Small intestine (tissue), 7 donors: ENCODE data around the gene GSTCD. TPM values are rescaled to one million over a fixed set of nuclear protein-coding genes. Genes with fewer than 3 reads are reported as not detected.
"Not testable (repeated sequence)": the region's sequence is repeated elsewhere in the genome, so short reads cannot be mapped to it uniquely, and the experiment has no call there.

ENCODE experiments used
- DNase-seq, 2 donors: peaks; one replicate each; pipeline versions ENCODE4 v3.0.0 to v3.0.0-alpha.2; 2013
- FAIRE-seq: peaks from 2 replicates; lab custom pipeline; 2012; peaks lifted over from hg19 to GRCh38; lab: Jason Lieb, UNC
- H3K27ac ChIP-seq, 3 donors: one replicate each; pipeline ENCODE4 v1.5.1; 2013; ENCODE audit warnings: low read length in 2 of 3, mild to moderate bottlenecking in 2 of 3, control low read depth in 1 of 3, inconsistent platforms in 1 of 3, low read depth in 1 of 3, moderate library complexity in 1 of 3
- H3K27me3 ChIP-seq, 3 donors: one replicate each; pipeline ENCODE4 v1.6.1; 2013; ENCODE audit warnings: low read length in 3 of 3, inconsistent platforms in 1 of 3; ENCODE audit not compliant: control insufficient read depth in 3 of 3, insufficient read depth in 3 of 3
- H3K36me3 ChIP-seq, 3 donors: one replicate each; pipeline ENCODE4 v1.6.1; 2013; ENCODE audit warnings: low read length in 3 of 3, inconsistent platforms in 1 of 3, low read depth in 1 of 3, mild to moderate bottlenecking in 1 of 3, moderate library complexity in 1 of 3; ENCODE audit not compliant: control insufficient read depth in 3 of 3, insufficient read depth in 2 of 3
- H3K4me1 ChIP-seq, 3 donors: one replicate each; pipeline ENCODE4 v1.6.1; 2013; ENCODE audit warnings: low read length in 2 of 3, inconsistent platforms in 1 of 3, low read depth in 1 of 3, mild to moderate bottlenecking in 1 of 3, moderate library complexity in 1 of 3; ENCODE audit not compliant: control insufficient read depth in 3 of 3, insufficient read depth in 2 of 3
- H3K4me3 ChIP-seq, 3 donors: one replicate each; pipeline ENCODE4 v1.5.1; 2013; ENCODE audit warnings: low read length in 3 of 3, control low read depth in 1 of 3, inconsistent platforms in 1 of 3, low read depth in 1 of 3, mild to moderate bottlenecking in 1 of 3, moderate library complexity in 1 of 3
- H3K9me3 ChIP-seq, 2 donors: one replicate each; pipeline ENCODE4 v1.6.1; 2013; ENCODE audit warnings: low read depth in 1 of 2, low read length in 1 of 2; ENCODE audit not compliant: control insufficient read depth in 2 of 2, insufficient read depth in 1 of 2
- WGBS, 3 donors: extraction: QIAGEN DNeasy Blood & Tissue Kit; methylation state at CpG; one replicate each; pipeline ENCODE4 v1.1.7; 2013; 5-methylcytosine and 5-hydroxymethylcytosine counted together
- polyA plus RNA-seq, 4 donors: library from polyadenylated mRNA; stranded (reverse) in 3 of 4; unstranded in 1 of 4; fragments of 200-250 nt in 3 of 4; fragments of 120-200 nt in 1 of 4; gene quantifications; one replicate each; pipeline versions ENCODE4 v1.2.1 to v1.2.3, GENCODE V29; 2013
- donor health status: healthy with polysubstance abuse.
- donor health status: control.
- donor health status: control.
- donor health status: Bipolar disorder and iron deficiency.
- donor health status: healthy.

Gene GSTCD
- polyA plus RNA-seq, 4 donors: 1.4 to 8.7 (median 3.3) TPM

- H3K27me3 ChIP-seq: peaks cover 0 to 1% (median 0%) of the 10 kb centered on the region in 3 donors
- peaks cover 0 to 4% (median 0%) of the 10 kb centered on the region in 3 donors for H3K4me1 ChIP-seq
- no peak for FAIRE-seq
- DNase-seq: no peak
- no peak overlapping the region for H3K4me3 ChIP-seq
- WGBS, 3 donors: 62 to 71% (median 69%) methylated on average over 1 of the region's 1 CpG
- no peaks in the 10 kb centered on the region for H3K9me3 ChIP-seq
- peaks cover 0 to 2% (median 0%) of the 10 kb centered on the region in 3 donors for H3K36me3 ChIP-seq
- no peak overlapping the region for H3K27ac ChIP-seq
Measured at GRCh38 chr4:105674011-105674410, 34.6 kb upstream of the GSTCD start.

GRCh38 chr4:105677709-105678108 is 30.9 kb upstream of the GSTCD start:
- Histone ChIP-seq H3K36me3 (peaks cover 2% of the 10 kb centered on the region in 3 donors), H3K27ac (peak overlapping the region in 1 of 3 donors; percentile 47), H3K9me3 (no peaks in the 10 kb centered on the region), H3K4me1 (peaks cover 0 to 4% (median 0%) of the 10 kb centered on the region in 3 donors), H3K4me3 (no peak overlapping the region), H3K27me3 (no peaks in the 10 kb centered on the region)
- FAIRE-seq (no peak), DNase-seq (peak in 1 of 2 donors; percentile 59)
- WGBS, 3 donors: 46 to 73% (median 61%) methylated on average over 2 of the region's 2 CpGs

DNA sequence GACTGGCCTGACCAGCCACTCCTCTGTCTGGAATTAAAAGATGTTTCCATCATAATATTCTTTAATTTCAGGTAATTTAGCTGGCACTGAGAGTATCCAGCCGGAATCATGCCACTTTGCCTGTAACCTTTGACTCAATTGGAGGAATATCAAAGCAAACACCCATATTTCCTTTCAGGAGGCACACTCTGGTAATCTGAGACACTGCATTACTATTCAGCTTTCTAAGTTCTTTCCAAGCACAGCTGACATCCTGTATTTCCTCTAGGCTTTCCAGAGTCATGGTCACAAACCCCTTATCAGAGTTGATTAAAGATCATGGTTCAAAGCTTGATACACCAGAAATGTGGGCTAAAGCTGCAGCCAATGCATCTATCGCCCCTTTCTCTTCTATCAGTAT is 29.4 kb upstream of the GSTCD start:
- no peaks in the 10 kb centered on the region for H3K9me3 ChIP-seq
- FAIRE-seq (no peak), DNase-seq (peak in 1 of 2 donors; percentile 9)
- WGBS, 3 donors: 29 to 69% (median 58%) methylated on average over 2 of the region's 2 CpGs
- no peaks in the 10 kb centered on the region for H3K27me3 ChIP-seq
- no peak overlapping the region for H3K27ac ChIP-seq
- peaks cover 0 to 4% (median 0%) of the 10 kb centered on the region in 3 donors for H3K4me1 ChIP-seq
- no peak overlapping the region for H3K4me3 ChIP-seq
- H3K36me3 ChIP-seq: peaks cover 2 to 5% (median 2%) of the 10 kb centered on the region in 3 donors

GRCh38 chr4:105683038-105683437 is 25.5 kb upstream of the GSTCD start:
- no peaks in the 10 kb centered on the region for H3K9me3 ChIP-seq
- peaks cover 6 to 8% (median 6%) of the 10 kb centered on the region in 3 donors for H3K36me3 ChIP-seq
- DNase-seq (no peak), FAIRE-seq (no peak)
- no peaks in the 10 kb centered on the region for H3K4me1 ChIP-seq
- no peak overlapping the region for H3K27ac ChIP-seq
- H3K27me3 ChIP-seq: no peaks in the 10 kb centered on the region
- no peak overlapping the region for H3K4me3 ChIP-seq
- WGBS, 3 donors: 42 to 57% (median 53%) methylated on average over 4 of the region's 4 CpGs

GRCh38 chr4:105686571-105686970 is 22.0 kb upstream of the GSTCD start:
- no peak for DNase-seq
- no peaks in the 10 kb centered on the region for H3K27me3 ChIP-seq
- H3K9me3 ChIP-seq: no peaks in the 10 kb centered on the region
- H3K4me1 ChIP-seq: no peaks in the 10 kb centered on the region
- H3K4me3 ChIP-seq: no peak overlapping the region
- H3K27ac ChIP-seq: no peak overlapping the region
- H3K36me3 ChIP-seq: peaks cover 6 to 12% (median 9%) of the 10 kb centered on the region in 3 donors
- FAIRE-seq: no peak
- WGBS, 3 donors: 84 to 93% (median 91%) methylated on average over 2 of the region's 2 CpGs

- DNase-seq, H3K4me1 ChIP-seq, FAIRE-seq, H3K9me3 ChIP-seq, H3K27ac ChIP-seq, H3K27me3 ChIP-seq, H3K4me3 ChIP-seq: not testable (repeated sequence)
- 94 to 97% (median 97%) methylated on average over 5 of the region's 5 CpGs for WGBS, 3 donors
- peaks cover 0 to 22% (median 7%) of the 10 kb centered on the region in 3 donors for H3K36me3 ChIP-seq
Measured at GRCh38 chr4:105694812-105695211, 13.8 kb upstream of the GSTCD start.

DNA sequence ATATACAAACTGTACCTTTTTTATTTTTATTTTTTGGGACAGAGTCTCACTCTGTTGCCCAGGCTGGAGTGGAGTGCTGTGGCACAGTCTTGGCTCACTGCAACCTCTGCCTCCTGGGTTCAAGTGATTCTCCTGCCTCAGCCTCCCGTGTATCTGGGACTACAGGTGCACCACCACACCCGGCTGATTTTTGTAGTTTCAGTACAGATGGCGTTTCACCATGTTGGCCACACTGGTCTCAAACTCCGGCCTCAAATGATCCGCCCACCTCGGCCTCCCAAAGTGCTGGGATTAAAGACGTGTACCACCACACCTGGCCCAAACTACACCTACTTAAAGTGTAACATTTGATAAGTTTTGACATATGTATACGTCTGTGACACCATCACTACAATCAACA is 12.8 kb upstream of the GSTCD start:
- H3K27me3 ChIP-seq, FAIRE-seq, H3K4me1 ChIP-seq, DNase-seq, H3K9me3 ChIP-seq, H3K4me3 ChIP-seq, H3K27ac ChIP-seq: not testable (repeated sequence)
- 90 to 97% (median 90%) methylated on average over 8 of the region's 8 CpGs for WGBS, 3 donors
- H3K36me3 ChIP-seq: peaks cover 0 to 22% (median 6%) of the 10 kb centered on the region in 3 donors

- DNase-seq: no peak
Measured at GRCh38 chr4:105698607-105699006, 10.0 kb upstream of the GSTCD start.

GRCh38 chr4:105707782-105708180 is 803 bp upstream of the GSTCD start:
- Histone ChIP-seq H3K9me3 (no peaks in the 10 kb centered on the region), H3K4me3 (peak overlapping the region; percentile 70 to 98 (median 85)), H3K27ac (peak overlapping the region; percentile 87 to 96 (median 94)), H3K27me3 (no peaks in the 10 kb centered on the region), H3K36me3 (peaks cover 0 to 9% (median 2%) of the 10 kb centered on the region in 3 donors), H3K4me1 (peaks cover 4 to 12% (median 6%) of the 10 kb centered on the region in 3 donors)
- WGBS, 3 donors: 9 to 21% (median 14%) methylated on average over 7 of the region's 7 CpGs
- DNase-seq (peak; percentile 71 to 72), FAIRE-seq (no peak)

More at GRCh38 chr4:105698607-105699006, 10.0 kb upstream of the GSTCD start:
- 93 to 96% (median 94%) methylated on average over 2 of the region's 2 CpGs for WGBS, 3 donors
- no peak overlapping the region for H3K27ac ChIP-seq
- no peaks in the 10 kb centered on the region for H3K9me3 ChIP-seq
- no peak for FAIRE-seq
- H3K4me1 ChIP-seq: peaks cover 0 to 3% (median 0%) of the 10 kb centered on the region in 3 donors
- no peaks in the 10 kb centered on the region for H3K27me3 ChIP-seq
- no peak overlapping the region for H3K4me3 ChIP-seq
- peaks cover 2 to 17% (median 8%) of the 10 kb centered on the region in 3 donors for H3K36me3 ChIP-seq
